H1 (cell line): ENCODE data around the gene SPAG16. TPM values are rescaled to one million over a fixed set of nuclear protein-coding genes. Genes with fewer than 3 reads are reported as not detected.

Experiments
- CTCF ChIA-PET: fragments of 300-600 bp; sonication (Branson Sonifier 250); formaldehyde crosslinking; loops from one replicate; lab custom pipeline; 2021; ENCODE audit not compliant: partially characterized antibody; lab: Charles Lee
- POLR2A ChIA-PET: fragments of 300-600 bp; sonication (Branson Sonifier 250); formaldehyde crosslinking; loops from one replicate; lab custom pipeline; 2021; ENCODE audit warnings: inconsistent platforms; ENCODE audit not compliant: partially characterized antibody; lab: Charles Lee
- DNase-seq, 2 experiments: peaks; one replicate each; pipeline versions ENCODE4 v3.0.0 to v3.0.0-alpha.2; 2010 to 2022; ENCODE audit warnings: low spot score in 2 of 2, low read depth in 1 of 2, mixed read lengths in 1 of 2
- FAIRE-seq: peaks from 2 replicates; lab custom pipeline; 2011; peaks lifted over from hg19 to GRCh38; lab: Jason Lieb, UNC
- H2AFZ ChIP-seq: 2 replicates; pipeline ENCODE4 v1.8.1; 2012; ENCODE audit warnings: low read length, inconsistent platforms
- H2AK5ac ChIP-seq: 2 replicates; pipeline ENCODE4 v1.6.1; 2013; ENCODE audit warnings: low read depth, low read length
- H2BK120ac ChIP-seq: replicated peaks from 2 replicates; pipeline ENCODE3; 2013; ENCODE audit warnings: low read depth, low read length, inconsistent platforms
- H2BK12ac ChIP-seq: 2 replicates; pipeline ENCODE4 v1.6.1; 2013; ENCODE audit warnings: low read depth, low read length
- H2BK15ac ChIP-seq: 2 replicates; pipeline ENCODE4 v1.6.1; 2013; ENCODE audit warnings: low read length
- H2BK20ac ChIP-seq: 2 replicates; pipeline ENCODE4 v1.6.1; 2013; ENCODE audit warnings: low read length
- H2BK5ac ChIP-seq: 2 replicates; pipeline ENCODE4 v1.6.1; 2013; ENCODE audit warnings: low read depth, low read length
- H3K14ac ChIP-seq: 2 replicates; pipeline ENCODE4 v1.6.1; 2013; ENCODE audit warnings: inconsistent platforms; ENCODE audit not compliant: insufficient read length
- H3K18ac ChIP-seq: 2 replicates; pipeline ENCODE4 v1.6.1; 2013; ENCODE audit warnings: low read length; ENCODE audit errors: extremely low read depth
- H3K23ac ChIP-seq: 2 replicates; pipeline ENCODE4 v1.6.1; 2013; ENCODE audit warnings: inconsistent platforms; ENCODE audit not compliant: insufficient read length
- H3K23me2 ChIP-seq: 2 replicates; pipeline ENCODE4 v1.6.1; 2013; ENCODE audit warnings: low read depth, low read length
- H3K27ac ChIP-seq: 2 replicates; pipeline ENCODE4 v1.6.1; 2011; ENCODE audit warnings: low read depth, low read length, inconsistent platforms
- H3K27me3 ChIP-seq, 4 experiments: replicated peaks in 1 of 4; 1 replicate in 1 of 4; 2 replicates in 3 of 4; pipeline versions ENCODE4 v1.6.1 to v1.8.1; 2011 to 2013; ENCODE audit warnings: low read length in 3 of 4, mild to moderate bottlenecking in 3 of 4, inconsistent platforms in 2 of 4, mixed read lengths in 2 of 4, moderate library complexity in 1 of 4; ENCODE audit not compliant: control insufficient read depth in 3 of 4, insufficient read depth in 3 of 4; ENCODE audit errors: extremely low read depth in 1 of 4
- H3K36me3 ChIP-seq, 4 experiments: 2 replicates each; pipeline versions ENCODE4 v1.6.1 to v1.8.1; 2011 to 2013; ENCODE audit warnings: mild to moderate bottlenecking in 4 of 4, low read length in 3 of 4, moderate library complexity in 2 of 4, control low read depth in 1 of 4, inconsistent platforms in 1 of 4; ENCODE audit not compliant: insufficient read depth in 4 of 4, control insufficient read depth in 2 of 4
- H3K4ac ChIP-seq: replicated peaks from 2 replicates; pipeline ENCODE3; 2013; ENCODE audit warnings: low read length, low read depth, mixed read lengths, inconsistent platforms; ENCODE audit not compliant: insufficient read length
- H3K4me1 ChIP-seq, 4 experiments: replicated peaks in 1 of 4; 1 replicate in 1 of 4; 2 replicates in 3 of 4; pipeline versions ENCODE4 v1.6.1 to v1.8.1; 2011 to 2013; ENCODE audit warnings: low read length in 3 of 4, inconsistent platforms in 2 of 4, mixed read lengths in 1 of 4; ENCODE audit not compliant: insufficient read depth in 4 of 4, control insufficient read depth in 3 of 4
- H3K4me2 ChIP-seq, 2 experiments: 2 replicates each; pipeline versions ENCODE4 v1.6.1 to v1.8.1; 2011 to 2013; ENCODE audit warnings: low read depth in 2 of 2, low read length in 2 of 2, control low read depth in 1 of 2, inconsistent platforms in 1 of 2, mild to moderate bottlenecking in 1 of 2; ENCODE audit not compliant: insufficient read depth in 1 of 2
- H3K4me3 ChIP-seq, 4 experiments: fragments of 200-600, 300-600 bp in 1 of 4; sonication (generic), shearing (Covaris generic), sonication (Bioruptor Twin) in 1 of 4; 2 replicates each; pipeline versions ENCODE4 v1.5.1 to v1.8.1; 2011 to 2016; ENCODE audit warnings: low read length in 4 of 4, low read depth in 3 of 4, control low read depth in 2 of 4, inconsistent platforms in 2 of 4, mild to moderate bottlenecking in 2 of 4, mixed read lengths in 1 of 4, moderate library complexity in 1 of 4; ENCODE audit not compliant: insufficient read depth in 2 of 4; ENCODE audit errors: extremely low read depth in 1 of 4
- H3K56ac ChIP-seq: replicated peaks from 2 replicates; pipeline ENCODE3; 2013; ENCODE audit warnings: low read depth, mild to moderate bottlenecking, mixed read lengths, low read length, inconsistent platforms; ENCODE audit not compliant: insufficient read length
- H3K79me1 ChIP-seq: 2 replicates; pipeline ENCODE4 v1.6.1; 2013; ENCODE audit warnings: low read depth, low read length, control low read depth
- H3K79me2 ChIP-seq, 2 experiments: 2 replicates each; pipeline versions ENCODE4 v1.6.1 to v1.8.1; 2012 to 2013; ENCODE audit warnings: low read length in 2 of 2, mild to moderate bottlenecking in 2 of 2, inconsistent platforms in 1 of 2; ENCODE audit not compliant: insufficient read depth in 2 of 2, control insufficient read depth in 1 of 2
- H3K9ac ChIP-seq, 4 experiments: replicated peaks in 1 of 4; 1 replicate in 1 of 4; 2 replicates in 3 of 4; pipeline versions ENCODE4 v1.6.1 to v1.8.1; 2011 to 2013; ENCODE audit warnings: low read depth in 3 of 4, low read length in 3 of 4, control low read depth in 2 of 4, mild to moderate bottlenecking in 2 of 4, moderate library complexity in 2 of 4, inconsistent platforms in 1 of 4; ENCODE audit errors: extremely low read depth in 1 of 4
- H3K9me3 ChIP-seq, 2 experiments: 2 replicates each; pipeline versions ENCODE4 v1.6.1 to v1.8.1; 2012 to 2013; ENCODE audit warnings: mild to moderate bottlenecking in 2 of 2, moderate library complexity in 2 of 2, control low read depth in 1 of 2, inconsistent platforms in 1 of 2, low read depth in 1 of 2, low read length in 1 of 2, mixed read lengths in 1 of 2; ENCODE audit not compliant: insufficient read depth in 2 of 2
- H4K20me1 ChIP-seq, 2 experiments: replicated peaks in 1 of 2; 2 replicates each; pipeline versions ENCODE3 to v1.8.1; 2011 to 2013; ENCODE audit warnings: inconsistent platforms in 2 of 2, low read length in 2 of 2, mild to moderate bottlenecking in 1 of 2; ENCODE audit not compliant: insufficient read depth in 2 of 2, control insufficient read depth in 1 of 2
- H4K5ac ChIP-seq: 2 replicates; pipeline ENCODE4 v1.6.1; 2013; ENCODE audit warnings: low read length, low read depth, mixed read lengths, inconsistent platforms; ENCODE audit not compliant: insufficient read length
- H4K8ac ChIP-seq: 2 replicates; pipeline ENCODE4 v1.8.0; 2013; ENCODE audit warnings: mild to moderate bottlenecking, moderate library complexity, low read length, inconsistent platforms; ENCODE audit not compliant: insufficient read depth; ENCODE audit errors: extremely low read depth
- H4K91ac ChIP-seq: replicated peaks from 2 replicates; pipeline ENCODE3; 2013; ENCODE audit warnings: low read length, mixed read lengths, inconsistent platforms; ENCODE audit not compliant: insufficient read length
- BRCA1 ChIP-seq: IDR thresholded peaks from 2 replicates; pipeline ENCODE4 v1.6.1; 2012; ENCODE audit warnings: low read depth, low read length, improper control_type of control experiment
- CBX5 ChIP-seq: fragments of 300-800, 300-1000 bp; sonication (generic); IDR thresholded peaks from 2 replicates; pipeline ENCODE4 v1.7.1; 2016; ENCODE audit warnings: antibody characterized with exemption, low read length, low read depth
- KDM1A ChIP-seq: fragments of 200-600, 300-600 bp; sonication (generic); IDR thresholded peaks from 2 replicates; pipeline ENCODE4 v1.7.1; 2016; ENCODE audit warnings: mild to moderate bottlenecking, low read length, borderline replicate concordance
- NANOG ChIP-seq: IDR thresholded peaks from 2 replicates; pipeline ENCODE4 v1.6.1; 2011; ENCODE audit warnings: low read length, low read depth, mild to moderate bottlenecking, inconsistent platforms; ENCODE audit not compliant: insufficient read depth, poor library complexity, severe bottlenecking
- POLR2A ChIP-seq, 2 experiments: IDR thresholded peaks; 1 replicate in 1 of 2; 2 replicates in 1 of 2; pipeline ENCODE4 v1.6.1; 2011; ENCODE audit warnings: low read depth in 2 of 2, low read length in 2 of 2, mild to moderate bottlenecking in 2 of 2; ENCODE audit errors: control extremely low read depth in 1 of 2
- RBBP5 ChIP-seq: IDR thresholded peaks from 2 replicates; pipeline ENCODE4 v1.7.1; 2012; ENCODE audit warnings: low read depth, mild to moderate bottlenecking, inconsistent platforms, low read length, moderate library complexity, borderline replicate concordance
- WGBS, 2 experiments: shearing (Covaris generic) in 1 of 2; methylation state at CpG; one replicate each; pipeline versions ENCODE4 v1.1.6 to v1.1.7; 2013 to 2015; ENCODE audit warnings: low lambda C conversion rate in 2 of 2, mixed read lengths in 2 of 2, inconsistent platforms in 1 of 2, low coverage in 1 of 2, missing lambda C conversion rate in 1 of 2; ENCODE audit not compliant: insufficient replicate concordance in 2 of 2, insufficient coverage in 1 of 2, insufficient read length in 1 of 2; ENCODE audit errors: extremely low coverage in 1 of 2, missing lambda C conversion rate in 1 of 2; 5-methylcytosine and 5-hydroxymethylcytosine counted together
- polyA plus RNA-seq, 7 experiments: library from polyadenylated mRNA; depleted of rRNA in 3 of 7; stranded (reverse) in 5 of 7; unstranded in 2 of 7; fragments of >200 nt in 5 of 7; fragments of 200-250 nt in 2 of 7; gene quantifications; 1 replicate in 5 of 7; 2 replicates in 1 of 7; 4 replicates in 1 of 7; pipeline versions ENCODE4 v1.2.1 to v1.2.3, GENCODE V29; 2011 to 2013; ENCODE audit warnings: missing spikeins in 2 of 7, mixed read lengths in 2 of 7
- total RNA-seq: library from RNA; stranded (reverse); fragmentation: NEBNext Ultra II Directional; extraction: Animal tissue kit (Norgen Biotek cat#: 25700); gene quantifications from 2 replicates; pipeline ENCODE4 v1.2.1, GENCODE V29; 2021
- TF ChIP-seq, protein P1 (sequence below): IDR thresholded peaks from 2 replicates; pipeline ENCODE4 v1.6.1; 2012; ENCODE audit warnings: low read length, inconsistent platforms
- TF ChIP-seq, protein P2 (sequence below), 3 experiments: IDR thresholded peaks; 1 replicate in 2 of 3; 2 replicates in 1 of 3; pipeline versions ENCODE4 v1.5.1 to v1.6.1; 2011; ENCODE audit warnings: low read length in 3 of 3, mild to moderate bottlenecking in 3 of 3, inconsistent platforms in 2 of 3, low read depth in 1 of 3, moderate library complexity in 1 of 3; ENCODE audit not compliant: insufficient read depth in 1 of 3; ENCODE audit errors: control extremely low read depth in 1 of 3

Gene SPAG16
- total and polyA plus RNA-seq, 2 of the 8 experiments (the other 6 are each of a cell fraction or from before 2014, with no cell fraction given) = 6.0 to 14.9 TPM

DNA sequence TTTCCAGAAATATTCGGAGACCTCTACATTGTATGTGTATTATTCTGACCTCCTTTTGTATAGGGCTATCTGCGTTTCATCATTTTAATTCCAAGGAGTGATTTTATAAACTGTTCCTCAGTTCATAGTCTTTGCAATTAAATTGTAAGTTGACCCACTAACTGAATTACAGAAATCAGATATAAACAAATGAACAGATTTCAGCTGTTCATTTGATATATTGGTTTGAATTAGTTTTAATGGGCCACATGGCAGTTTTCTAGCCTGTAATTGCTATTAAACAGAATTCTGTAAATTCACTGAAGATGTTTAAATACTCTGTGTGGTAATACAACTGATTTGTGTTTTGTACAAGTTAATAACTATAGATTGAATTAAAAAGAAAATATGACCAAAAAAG, 780.2 kb downstream of the SPAG16 start:
- Histone ChIP-seq H4K20me1 (no peaks in the 10 kb centered on the region), H3K4me1 (peaks cover 0 to 3% (median 0%) of the 10 kb centered on the region in 4 experiments; a peak in 1 of 7 replicates), H3K56ac (no peak overlapping the region), H2BK20ac (no peak overlapping the region), H3K27me3 (no peaks in the 10 kb centered on the region), H3K9ac (no peak overlapping the region), H4K8ac (no peak overlapping the region), H3K14ac (no peak overlapping the region), H3K23ac (no peak overlapping the region), H3K23me2 (no peaks in the 10 kb centered on the region), H4K91ac (no peak overlapping the region), H2BK120ac (no peak overlapping the region), H3K4me3 (no peak overlapping the region), H2BK15ac (no peak overlapping the region), H3K27ac (no peak overlapping the region), H3K18ac (no peak overlapping the region), H2AK5ac (no peak overlapping the region), H3K9me3 (no peaks in the 10 kb centered on the region), H3K36me3 (no peaks in the 10 kb centered on the region), H2BK5ac (no peak overlapping the region), H3K79me2 (no peaks in the 10 kb centered on the region), H3K4ac (no peak overlapping the region), H3K4me2 (no peak overlapping the region), H2AFZ (no peak overlapping the region), H3K79me1 (no peaks in the 10 kb centered on the region)
- CTCF ChIA-PET = interaction anchor here (1.1 kb wide), 1 partner anchor 34 kb away, joined by 4 read pairs; no protein-coding TSS in a partner anchor
- POLR2A ChIA-PET = no interaction called here
- 98% methylated on average over 2 of the region's 2 CpGs; no CpG with 5 or more reads in 1 of the 2 experiments for WGBS, 2 experiments
- FAIRE-seq (no peak), DNase-seq (no peak)
- TF ChIP-seq CBX5 = no peak
- TF ChIP-seq, protein P1, sequence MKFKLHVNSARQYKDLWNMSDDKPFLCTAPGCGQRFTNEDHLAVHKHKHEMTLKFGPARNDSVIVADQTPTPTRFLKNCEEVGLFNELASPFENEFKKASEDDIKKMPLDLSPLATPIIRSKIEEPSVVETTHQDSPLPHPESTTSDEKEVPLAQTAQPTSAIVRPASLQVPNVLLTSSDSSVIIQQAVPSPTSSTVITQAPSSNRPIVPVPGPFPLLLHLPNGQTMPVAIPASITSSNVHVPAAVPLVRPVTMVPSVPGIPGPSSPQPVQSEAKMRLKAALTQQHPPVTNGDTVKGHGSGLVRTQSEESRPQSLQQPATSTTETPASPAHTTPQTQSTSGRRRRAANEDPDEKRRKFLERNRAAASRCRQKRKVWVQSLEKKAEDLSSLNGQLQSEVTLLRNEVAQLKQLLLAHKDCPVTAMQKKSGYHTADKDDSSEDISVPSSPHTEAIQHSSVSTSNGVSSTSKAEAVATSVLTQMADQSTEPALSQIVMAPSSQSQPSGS = no peak
- TF ChIP-seq BRCA1 = no peak
- TF ChIP-seq, protein P2, sequence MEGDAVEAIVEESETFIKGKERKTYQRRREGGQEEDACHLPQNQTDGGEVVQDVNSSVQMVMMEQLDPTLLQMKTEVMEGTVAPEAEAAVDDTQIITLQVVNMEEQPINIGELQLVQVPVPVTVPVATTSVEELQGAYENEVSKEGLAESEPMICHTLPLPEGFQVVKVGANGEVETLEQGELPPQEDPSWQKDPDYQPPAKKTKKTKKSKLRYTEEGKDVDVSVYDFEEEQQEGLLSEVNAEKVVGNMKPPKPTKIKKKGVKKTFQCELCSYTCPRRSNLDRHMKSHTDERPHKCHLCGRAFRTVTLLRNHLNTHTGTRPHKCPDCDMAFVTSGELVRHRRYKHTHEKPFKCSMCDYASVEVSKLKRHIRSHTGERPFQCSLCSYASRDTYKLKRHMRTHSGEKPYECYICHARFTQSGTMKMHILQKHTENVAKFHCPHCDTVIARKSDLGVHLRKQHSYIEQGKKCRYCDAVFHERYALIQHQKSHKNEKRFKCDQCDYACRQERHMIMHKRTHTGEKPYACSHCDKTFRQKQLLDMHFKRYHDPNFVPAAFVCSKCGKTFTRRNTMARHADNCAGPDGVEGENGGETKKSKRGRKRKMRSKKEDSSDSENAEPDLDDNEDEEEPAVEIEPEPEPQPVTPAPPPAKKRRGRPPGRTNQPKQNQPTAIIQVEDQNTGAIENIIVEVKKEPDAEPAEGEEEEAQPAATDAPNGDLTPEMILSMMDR (IDR thresholded peaks at IDR 0.05; ENCODE audit: control extremely low read depth in 1 of 3, insufficient read depth in 1 of 3, low read depth in 1 of 3, low read length in 3 of 3) = no peak
- no peak for TF ChIP-seq POLR2A (IDR thresholded peaks at IDR 0.05; ENCODE audit: control extremely low read depth in 1 of 2, low read depth in 2 of 2, low read length in 2 of 2)
- TF ChIP-seq NANOG = no peak
- TF ChIP-seq RBBP5 = no peak
- TF ChIP-seq KDM1A = no peak
- TF ChIP-seq, all 59 proteins: peak for 0
- Histone ChIP-seq H4K5ac (no peak overlapping the region), H2BK12ac (no peak overlapping the region)
